Esophagus muscularis mucosa (tissue), 4 donors: Measurements from ENCODE around the gene LRRC4C.

ENCODE experiments used
- EP300 ChIP-seq: sonication (generic); formaldehyde crosslinking; IDR thresholded peaks from one replicate; pipeline ENCODE4 v1.6.1; 2017; ENCODE audit warnings: antibody characterized with exemption
- POLR2A ChIP-seq: fragments of 450-650 bp; IDR thresholded peaks from one replicate; pipeline ENCODE4 v1.6.1; 2017; ENCODE audit warnings: antibody characterized with exemption, moderate library complexity, mild to moderate bottlenecking, low read depth
- POLR2AphosphoS5 ChIP-seq, 2 donors: sonication (generic); formaldehyde crosslinking; IDR thresholded peaks; one replicate each; pipeline ENCODE4 v1.6.1; 2017; ENCODE audit warnings: antibody characterized with exemption in 2 of 2
- TF ChIP-seq, protein P1 (sequence below), 3 experiments: fragments of 200-600 bp in 2 of 3; fragments of 450-650 bp in 1 of 3; sonication (generic) in 2 of 3; IDR thresholded peaks; one replicate each; pipeline ENCODE4 v1.5.1; 2017 to 2019; ENCODE audit warnings: antibody characterized with exemption in 3 of 3, mild to moderate bottlenecking in 2 of 3, moderate library complexity in 1 of 3

DNA sequence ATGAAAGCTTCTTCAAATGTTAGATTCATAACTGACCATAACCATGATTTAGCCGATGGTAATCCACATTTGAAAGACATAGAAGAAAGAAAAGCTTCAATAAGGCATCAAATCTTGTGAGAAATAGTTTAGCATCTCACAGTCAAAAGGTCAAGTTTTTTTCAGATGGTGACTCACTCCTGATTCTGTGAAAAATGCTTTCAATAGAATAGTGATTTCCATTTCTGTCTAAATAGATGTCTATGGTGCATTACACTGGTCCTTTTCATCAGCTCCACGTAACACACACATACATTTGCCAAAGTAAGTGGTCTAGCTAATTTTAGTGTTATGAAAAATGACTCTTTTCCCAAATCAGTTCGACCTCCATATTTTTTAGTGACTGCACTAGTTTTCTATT is 139.2 kb downstream of the LRRC4C start:
- TF ChIP-seq, protein P1, sequence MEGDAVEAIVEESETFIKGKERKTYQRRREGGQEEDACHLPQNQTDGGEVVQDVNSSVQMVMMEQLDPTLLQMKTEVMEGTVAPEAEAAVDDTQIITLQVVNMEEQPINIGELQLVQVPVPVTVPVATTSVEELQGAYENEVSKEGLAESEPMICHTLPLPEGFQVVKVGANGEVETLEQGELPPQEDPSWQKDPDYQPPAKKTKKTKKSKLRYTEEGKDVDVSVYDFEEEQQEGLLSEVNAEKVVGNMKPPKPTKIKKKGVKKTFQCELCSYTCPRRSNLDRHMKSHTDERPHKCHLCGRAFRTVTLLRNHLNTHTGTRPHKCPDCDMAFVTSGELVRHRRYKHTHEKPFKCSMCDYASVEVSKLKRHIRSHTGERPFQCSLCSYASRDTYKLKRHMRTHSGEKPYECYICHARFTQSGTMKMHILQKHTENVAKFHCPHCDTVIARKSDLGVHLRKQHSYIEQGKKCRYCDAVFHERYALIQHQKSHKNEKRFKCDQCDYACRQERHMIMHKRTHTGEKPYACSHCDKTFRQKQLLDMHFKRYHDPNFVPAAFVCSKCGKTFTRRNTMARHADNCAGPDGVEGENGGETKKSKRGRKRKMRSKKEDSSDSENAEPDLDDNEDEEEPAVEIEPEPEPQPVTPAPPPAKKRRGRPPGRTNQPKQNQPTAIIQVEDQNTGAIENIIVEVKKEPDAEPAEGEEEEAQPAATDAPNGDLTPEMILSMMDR (IDR thresholded peaks at IDR 0.05): no peak
- no peak for TF ChIP-seq POLR2AphosphoS5 (IDR thresholded peaks at IDR 0.05)
- TF ChIP-seq EP300: no peak
- no peak for TF ChIP-seq POLR2A
